Measurements from ENCODE around the gene CIITA.

DNA sequence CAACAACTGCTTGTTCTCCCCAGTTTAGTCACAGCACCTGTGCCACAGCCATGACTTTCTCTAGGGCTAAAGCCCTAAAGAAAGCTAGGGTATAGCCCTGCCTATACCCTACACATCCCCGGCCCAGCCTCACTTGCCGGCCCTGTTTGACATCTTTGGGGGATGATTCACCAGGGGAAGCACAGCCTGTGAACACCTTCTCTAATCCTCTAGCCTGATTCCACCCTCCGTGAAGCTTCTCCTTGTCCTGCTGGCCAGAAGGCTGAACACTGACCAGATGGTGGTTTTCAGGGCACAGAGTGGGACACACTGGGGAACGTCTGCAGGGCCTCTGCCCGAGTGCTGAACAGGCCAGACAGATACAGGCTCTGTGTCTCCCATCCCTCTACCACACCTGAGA lies 73.4 kb downstream of the CIITA start:
- TF ChIP-seq, protein P1, sequence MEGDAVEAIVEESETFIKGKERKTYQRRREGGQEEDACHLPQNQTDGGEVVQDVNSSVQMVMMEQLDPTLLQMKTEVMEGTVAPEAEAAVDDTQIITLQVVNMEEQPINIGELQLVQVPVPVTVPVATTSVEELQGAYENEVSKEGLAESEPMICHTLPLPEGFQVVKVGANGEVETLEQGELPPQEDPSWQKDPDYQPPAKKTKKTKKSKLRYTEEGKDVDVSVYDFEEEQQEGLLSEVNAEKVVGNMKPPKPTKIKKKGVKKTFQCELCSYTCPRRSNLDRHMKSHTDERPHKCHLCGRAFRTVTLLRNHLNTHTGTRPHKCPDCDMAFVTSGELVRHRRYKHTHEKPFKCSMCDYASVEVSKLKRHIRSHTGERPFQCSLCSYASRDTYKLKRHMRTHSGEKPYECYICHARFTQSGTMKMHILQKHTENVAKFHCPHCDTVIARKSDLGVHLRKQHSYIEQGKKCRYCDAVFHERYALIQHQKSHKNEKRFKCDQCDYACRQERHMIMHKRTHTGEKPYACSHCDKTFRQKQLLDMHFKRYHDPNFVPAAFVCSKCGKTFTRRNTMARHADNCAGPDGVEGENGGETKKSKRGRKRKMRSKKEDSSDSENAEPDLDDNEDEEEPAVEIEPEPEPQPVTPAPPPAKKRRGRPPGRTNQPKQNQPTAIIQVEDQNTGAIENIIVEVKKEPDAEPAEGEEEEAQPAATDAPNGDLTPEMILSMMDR (IDR thresholded peaks at IDR 0.05; ENCODE audit: insufficient read depth, low read length): no peak
- TF ChIP-seq GABPA (IDR thresholded peaks at IDR 0.05; ENCODE audit: low read depth) (no peak), POLR2AphosphoS5 (IDR thresholded peaks at IDR 0.05; ENCODE audit: low read depth) (no peak)
